A549 (cell line): ENCODE measurements around the gene PLCL1. TPM values are rescaled to one million over a fixed set of nuclear protein-coding genes. Genes with fewer than 3 reads are reported as not detected.

Experiments
- ATAC-seq, 2 experiments: fragments of 200-7000 bp in 1 of 2; fragments of >200 bp in 1 of 2; cut with Nextera tagmentation in 1 of 2; cut with Tn5 transposase in 1 of 2; 3 replicates each; pipeline versions ENCODE4 v1.8.0 to v1.9.1; 2018 to 2020; ENCODE audit warnings: mild to moderate bottlenecking in 1 of 2, moderate library complexity in 1 of 2
- CTCF ChIA-PET: fragments of 300-600 bp; sonication (Branson Sonifier 250); formaldehyde crosslinking; extraction: SDS; loops from one replicate; lab custom pipeline; 2021; ENCODE audit warnings: antibody characterized with exemption, inconsistent platforms; lab: Yijun Ruan, JAX
- POLR2A ChIA-PET: fragments of 350-600 bp; formaldehyde crosslinking; extraction: SDS; loops from one replicate; lab custom pipeline; 2021; ENCODE audit warnings: antibody characterized with exemption, inconsistent platforms; lab: Yijun Ruan, JAX
- DNase-seq, 2 experiments: peaks; one replicate each; pipeline versions ENCODE4 v3.0.0 to v3.0.0-alpha.2; 2011 to 2016; ENCODE audit warnings: low read depth in 1 of 2, low spot score in 1 of 2
- FAIRE-seq: peaks from 2 replicates; lab custom pipeline; 2011; peaks lifted over from hg19 to GRCh38; lab: Jason Lieb, UNC
- H3K27ac ChIP-seq, 2 experiments: fragments of >200 bp; sonication (Bioruptor Twin); formaldehyde crosslinking; 3 replicates each; pipeline ENCODE4 v1.5.1; 2016 to 2017
- H3K4me1 ChIP-seq: fragments of >200 bp; sonication (Bioruptor Twin); formaldehyde crosslinking; 3 replicates; pipeline ENCODE4 v1.6.1; 2016
- H3K4me2 ChIP-seq: fragments of >200 bp; sonication (Bioruptor Twin); formaldehyde crosslinking; 3 replicates; pipeline ENCODE4 v1.6.1; 2016
- H3K4me3 ChIP-seq: fragments of >200 bp; sonication (Bioruptor Twin); formaldehyde crosslinking; 3 replicates; pipeline ENCODE4 v1.5.1; 2016
- H3K9me3 ChIP-seq: fragments of >200 bp; sonication (Bioruptor Twin); formaldehyde crosslinking; 3 replicates; pipeline ENCODE4 v1.6.1; 2016
- CBX2 ChIP-seq: fragments of 200-600 bp; sonication (generic); IDR thresholded peaks from 2 replicates; pipeline ENCODE4 v1.6.1; 2016; ENCODE audit warnings: low read depth, mild to moderate bottlenecking, borderline replicate concordance
- CHD2 ChIP-seq: fragments of 150-350 bp; IDR thresholded peaks from 2 replicates; pipeline ENCODE4 v1.6.1; 2014; ENCODE audit warnings: low read length; ENCODE audit not compliant: partially characterized antibody
- CHD4 ChIP-seq: fragments of 200-600 bp; sonication (generic); IDR thresholded peaks from 2 replicates; pipeline ENCODE4 v1.6.1; 2016; ENCODE audit warnings: antibody characterized with exemption, mild to moderate bottlenecking, borderline replicate concordance
- EP300 ChIP-seq, 2 experiments: fragments of >200 bp; sonication (Bioruptor Twin); formaldehyde crosslinking; IDR thresholded peaks; 2 replicates in 1 of 2; 3 replicates in 1 of 2; pipeline ENCODE4 v1.6.1; 2016 to 2017
- ESRRA ChIP-seq: fragments of 150-350 bp; IDR thresholded peaks from 2 replicates; pipeline ENCODE4 v1.6.1; 2014; ENCODE audit warnings: mild to moderate bottlenecking, low read length, borderline replicate concordance
- HOXA7 ChIP-seq: fragments of 250-450 bp; sonication (Bioruptor Pico); IDR thresholded peaks from 2 replicates; pipeline ENCODE4 v1.5.0; 2020; ENCODE audit warnings: mild to moderate bottlenecking, moderate library complexity
- HOXB13 ChIP-seq: fragments of 250-450 bp; sonication (Bioruptor Pico); IDR thresholded peaks from 2 replicates; pipeline ENCODE4 v1.5.0; 2020; ENCODE audit warnings: low read depth, mild to moderate bottlenecking, moderate library complexity
- JUNB ChIP-seq: fragments of >200 bp; sonication (Bioruptor Twin); formaldehyde crosslinking; IDR thresholded peaks from 2 replicates; pipeline ENCODE4 v1.6.1; 2016
- KDM5A ChIP-seq: fragments of 200-600 bp; sonication (generic); IDR thresholded peaks from 2 replicates; pipeline ENCODE4 v1.6.1; 2016; ENCODE audit warnings: antibody characterized with exemption, mild to moderate bottlenecking
- MYC ChIP-seq: IDR thresholded peaks from 2 replicates; pipeline ENCODE4 v1.6.1; 2012; ENCODE audit warnings: mild to moderate bottlenecking, inconsistent platforms, low read length, improper control_type of control experiment, borderline replicate concordance
- PHF8 ChIP-seq: fragments of 200-600 bp; sonication (generic); IDR thresholded peaks from 2 replicates; pipeline ENCODE4 v1.6.1; 2016; ENCODE audit warnings: low read depth, mild to moderate bottlenecking, antibody characterized with exemption, moderate library complexity, borderline replicate concordance
- POLR2AphosphoS2 ChIP-seq: conservative IDR thresholded peaks from 2 replicates; pipeline ENCODE4 v1.6.1; 2012; ENCODE audit warnings: low read length, improper control_type of control experiment, inconsistent platforms
- RAD21 ChIP-seq, 2 experiments: fragments of >200 bp in 1 of 2; sonication (Bioruptor Twin) in 1 of 2; formaldehyde crosslinking in 1 of 2; IDR thresholded peaks in 1 of 2; conservative IDR thresholded peaks in 1 of 2; 2 replicates in 1 of 2; 3 replicates in 1 of 2; pipeline ENCODE4 v1.6.1; 2012 to 2018; ENCODE audit warnings: inconsistent platforms in 1 of 2
- RCOR1 ChIP-seq: fragments of 150-350 bp; IDR thresholded peaks from 2 replicates; pipeline ENCODE4 v1.6.1; 2014; ENCODE audit warnings: antibody characterized with exemption, low read length, low read depth
- RFX5 ChIP-seq: fragments of 450-650 bp; IDR thresholded peaks from 2 replicates; pipeline ENCODE4 v1.7.1; 2014; ENCODE audit warnings: antibody characterized with exemption, mild to moderate bottlenecking, moderate library complexity
- SREBF2 ChIP-seq: fragments of 450-650 bp; IDR thresholded peaks from 2 replicates; pipeline ENCODE4 v1.6.1; 2014; ENCODE audit warnings: mild to moderate bottlenecking, moderate library complexity
- TFCP2L1 ChIP-seq: fragments of 250-450 bp; sonication (Bioruptor Pico); IDR thresholded peaks from 2 replicates; pipeline ENCODE4 v1.5.0; 2021; ENCODE audit warnings: mild to moderate bottlenecking
- ZC3H11A ChIP-seq: fragments of 450-650 bp; IDR thresholded peaks from 2 replicates; pipeline ENCODE4 v1.6.1; 2014; ENCODE audit warnings: antibody characterized with exemption, mild to moderate bottlenecking
- ZFP36 ChIP-seq: fragments of 450-650 bp; IDR thresholded peaks from 2 replicates; pipeline ENCODE4 v1.6.1; 2014; ENCODE audit warnings: borderline replicate concordance; ENCODE audit not compliant: partially characterized antibody
- ZNF302 ChIP-seq: fragments of 250-450 bp; sonication (Bioruptor Pico); IDR thresholded peaks from 2 replicates; pipeline ENCODE4 v1.9.0; 2021; ENCODE audit warnings: inconsistent platforms, mild to moderate bottlenecking, moderate library complexity
- ZSCAN20 ChIP-seq: fragments of 250-450 bp; sonication (Bioruptor Pico); IDR thresholded peaks from 2 replicates; pipeline ENCODE4 v1.8.0; 2022; ENCODE audit warnings: mild to moderate bottlenecking, moderate library complexity
- WGBS: methylation state at CpG from one replicate; pipeline ENCODE4 v1.1.6; 2017; ENCODE audit errors: missing lambda C conversion rate; 5-methylcytosine and 5-hydroxymethylcytosine counted together
- polyA plus RNA-seq, 4 experiments: library from polyadenylated mRNA; depleted of rRNA in 3 of 4; stranded (reverse); fragments of >200 nt; fragmentation: RNase III in 1 of 4; extraction: RNeasy Plus Mini Kit Qiagen cat#74134 plus additional on column Dnase treatment in 1 of 4; gene quantifications; 2 replicates in 3 of 4; 3 replicates in 1 of 4; pipeline ENCODE4 v1.2.3, GENCODE V29; 2011 to 2017
- TF ChIP-seq, protein P1 (sequence below): fragments of 200-600 bp; sonication (generic); IDR thresholded peaks from 2 replicates; pipeline ENCODE4 v1.6.1; 2016; ENCODE audit warnings: antibody characterized with exemption, mild to moderate bottlenecking, moderate library complexity
- TF ChIP-seq, protein P2 (sequence below): fragments of >200 bp; sonication (Bioruptor Twin); formaldehyde crosslinking; IDR thresholded peaks from 3 replicates; pipeline ENCODE4 v1.6.1; 2016
- TF ChIP-seq, protein P3 (sequence below): fragments of >200 bp; sonication (Bioruptor Twin); formaldehyde crosslinking; IDR thresholded peaks from 2 replicates; pipeline ENCODE4 v1.6.1; 2016
- TF ChIP-seq, protein P4 (sequence below): IDR thresholded peaks from 2 replicates; pipeline ENCODE4 v1.6.1; 2012
- TF ChIP-seq, protein P5 (sequence below): fragments of >200 bp; sonication (Bioruptor Twin); formaldehyde crosslinking; IDR thresholded peaks from 3 replicates; pipeline ENCODE4 v1.5.1; 2016

PLCL1 gene
- polyA plus RNA-seq, 2 of the 4 experiments (the other 2 are of a cell fraction): 0.03 TPM

GRCh38 chr2:198063242-198063641 lies 258.8 kb downstream of the PLCL1 start:
- no peak for ATAC-seq
- ChIA-PET POLR2A (no interaction called here), CTCF (interaction anchor here (0.7 kb wide), 1 partner anchor 14 kb away, joined by 4 read pairs; no protein-coding TSS in a partner anchor)
- no peaks in the 10 kb centered on the region for H3K4me1 ChIP-seq
- FAIRE-seq: no peak
- WGBS: 4% methylated on average over 1 of the region's 1 CpG
- H3K9me3 ChIP-seq: no peaks in the 10 kb centered on the region
- H3K4me2 ChIP-seq: no peak overlapping the region
- DNase-seq: no peak
- H3K27ac ChIP-seq: no peak overlapping the region
- no peak overlapping the region for H3K4me3 ChIP-seq
- no peak for TF ChIP-seq RFX5
- TF ChIP-seq TFCP2L1 (CRISPR knock-in tag): no peak
- TF ChIP-seq, protein P1, sequence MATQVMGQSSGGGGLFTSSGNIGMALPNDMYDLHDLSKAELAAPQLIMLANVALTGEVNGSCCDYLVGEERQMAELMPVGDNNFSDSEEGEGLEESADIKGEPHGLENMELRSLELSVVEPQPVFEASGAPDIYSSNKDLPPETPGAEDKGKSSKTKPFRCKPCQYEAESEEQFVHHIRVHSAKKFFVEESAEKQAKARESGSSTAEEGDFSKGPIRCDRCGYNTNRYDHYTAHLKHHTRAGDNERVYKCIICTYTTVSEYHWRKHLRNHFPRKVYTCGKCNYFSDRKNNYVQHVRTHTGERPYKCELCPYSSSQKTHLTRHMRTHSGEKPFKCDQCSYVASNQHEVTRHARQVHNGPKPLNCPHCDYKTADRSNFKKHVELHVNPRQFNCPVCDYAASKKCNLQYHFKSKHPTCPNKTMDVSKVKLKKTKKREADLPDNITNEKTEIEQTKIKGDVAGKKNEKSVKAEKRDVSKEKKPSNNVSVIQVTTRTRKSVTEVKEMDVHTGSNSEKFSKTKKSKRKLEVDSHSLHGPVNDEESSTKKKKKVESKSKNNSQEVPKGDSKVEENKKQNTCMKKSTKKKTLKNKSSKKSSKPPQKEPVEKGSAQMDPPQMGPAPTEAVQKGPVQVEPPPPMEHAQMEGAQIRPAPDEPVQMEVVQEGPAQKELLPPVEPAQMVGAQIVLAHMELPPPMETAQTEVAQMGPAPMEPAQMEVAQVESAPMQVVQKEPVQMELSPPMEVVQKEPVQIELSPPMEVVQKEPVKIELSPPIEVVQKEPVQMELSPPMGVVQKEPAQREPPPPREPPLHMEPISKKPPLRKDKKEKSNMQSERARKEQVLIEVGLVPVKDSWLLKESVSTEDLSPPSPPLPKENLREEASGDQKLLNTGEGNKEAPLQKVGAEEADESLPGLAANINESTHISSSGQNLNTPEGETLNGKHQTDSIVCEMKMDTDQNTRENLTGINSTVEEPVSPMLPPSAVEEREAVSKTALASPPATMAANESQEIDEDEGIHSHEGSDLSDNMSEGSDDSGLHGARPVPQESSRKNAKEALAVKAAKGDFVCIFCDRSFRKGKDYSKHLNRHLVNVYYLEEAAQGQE: no peak
- no peak for TF ChIP-seq HOXB13
- TF ChIP-seq PHF8: no peak
- TF ChIP-seq, protein P2, sequence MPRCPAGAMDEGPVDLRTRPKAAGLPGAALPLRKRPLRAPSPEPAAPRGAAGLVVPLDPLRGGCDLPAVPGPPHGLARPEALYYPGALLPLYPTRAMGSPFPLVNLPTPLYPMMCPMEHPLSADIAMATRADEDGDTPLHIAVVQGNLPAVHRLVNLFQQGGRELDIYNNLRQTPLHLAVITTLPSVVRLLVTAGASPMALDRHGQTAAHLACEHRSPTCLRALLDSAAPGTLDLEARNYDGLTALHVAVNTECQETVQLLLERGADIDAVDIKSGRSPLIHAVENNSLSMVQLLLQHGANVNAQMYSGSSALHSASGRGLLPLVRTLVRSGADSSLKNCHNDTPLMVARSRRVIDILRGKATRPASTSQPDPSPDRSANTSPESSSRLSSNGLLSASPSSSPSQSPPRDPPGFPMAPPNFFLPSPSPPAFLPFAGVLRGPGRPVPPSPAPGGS: no peak
- TF ChIP-seq, protein P3, sequence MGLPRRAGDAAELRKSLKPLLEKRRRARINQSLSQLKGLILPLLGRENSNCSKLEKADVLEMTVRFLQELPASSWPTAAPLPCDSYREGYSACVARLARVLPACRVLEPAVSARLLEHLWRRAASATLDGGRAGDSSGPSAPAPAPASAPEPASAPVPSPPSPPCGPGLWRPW: no peak
- no peak for TF ChIP-seq EP300 (IDR thresholded peaks at IDR 0.05)
- no peak for TF ChIP-seq CHD2

- Histone ChIP-seq H3K4me1 (no peaks in the 10 kb centered on the region), H3K4me2 (no peak overlapping the region), H3K9me3 (no peaks in the 10 kb centered on the region), H3K27ac (no peak overlapping the region), H3K4me3 (no peak overlapping the region)
- WGBS: 5% methylated on average over 1 of the region's 1 CpG
- TF ChIP-seq, protein P4, sequence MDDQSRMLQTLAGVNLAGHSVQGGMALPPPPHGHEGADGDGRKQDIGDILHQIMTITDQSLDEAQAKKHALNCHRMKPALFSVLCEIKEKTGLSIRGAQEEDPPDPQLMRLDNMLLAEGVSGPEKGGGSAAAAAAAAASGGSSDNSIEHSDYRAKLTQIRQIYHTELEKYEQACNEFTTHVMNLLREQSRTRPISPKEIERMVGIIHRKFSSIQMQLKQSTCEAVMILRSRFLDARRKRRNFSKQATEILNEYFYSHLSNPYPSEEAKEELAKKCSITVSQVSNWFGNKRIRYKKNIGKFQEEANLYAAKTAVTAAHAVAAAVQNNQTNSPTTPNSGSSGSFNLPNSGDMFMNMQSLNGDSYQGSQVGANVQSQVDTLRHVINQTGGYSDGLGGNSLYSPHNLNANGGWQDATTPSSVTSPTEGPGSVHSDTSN: no peak
- TF ChIP-seq ZSCAN20 (CRISPR knock-in tag) (no peak), POLR2AphosphoS2 (no peak), KDM5A (no peak), ZNF302 (no peak), ZFP36 (no peak), TFCP2L1 (CRISPR knock-in tag) (no peak), JUNB (no peak), HOXA7 (CRISPR knock-in tag) (no peak), MYC (no peak), ZC3H11A (no peak), CHD4 (no peak), RAD21 (conservative IDR thresholded peaks at IDR 0.05 in 1 of 2, IDR thresholded peaks at IDR 0.05 in 1 of 2) (no peak), ESRRA (no peak), SREBF2 (no peak), RCOR1 (no peak), CBX2 (no peak)
- TF ChIP-seq, protein P5, sequence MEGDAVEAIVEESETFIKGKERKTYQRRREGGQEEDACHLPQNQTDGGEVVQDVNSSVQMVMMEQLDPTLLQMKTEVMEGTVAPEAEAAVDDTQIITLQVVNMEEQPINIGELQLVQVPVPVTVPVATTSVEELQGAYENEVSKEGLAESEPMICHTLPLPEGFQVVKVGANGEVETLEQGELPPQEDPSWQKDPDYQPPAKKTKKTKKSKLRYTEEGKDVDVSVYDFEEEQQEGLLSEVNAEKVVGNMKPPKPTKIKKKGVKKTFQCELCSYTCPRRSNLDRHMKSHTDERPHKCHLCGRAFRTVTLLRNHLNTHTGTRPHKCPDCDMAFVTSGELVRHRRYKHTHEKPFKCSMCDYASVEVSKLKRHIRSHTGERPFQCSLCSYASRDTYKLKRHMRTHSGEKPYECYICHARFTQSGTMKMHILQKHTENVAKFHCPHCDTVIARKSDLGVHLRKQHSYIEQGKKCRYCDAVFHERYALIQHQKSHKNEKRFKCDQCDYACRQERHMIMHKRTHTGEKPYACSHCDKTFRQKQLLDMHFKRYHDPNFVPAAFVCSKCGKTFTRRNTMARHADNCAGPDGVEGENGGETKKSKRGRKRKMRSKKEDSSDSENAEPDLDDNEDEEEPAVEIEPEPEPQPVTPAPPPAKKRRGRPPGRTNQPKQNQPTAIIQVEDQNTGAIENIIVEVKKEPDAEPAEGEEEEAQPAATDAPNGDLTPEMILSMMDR: no peak
- DNase-seq (no peak), FAIRE-seq (peak; percentile 54), ATAC-seq (no peak)
- ChIA-PET POLR2A (no interaction called here), CTCF (no interaction called here)
Observed at GRCh38 chr2:198065322-198065721, 260.9 kb downstream of the PLCL1 start.
